GM12864 (cell line): ENCODE results near the gene SLC33A1.

Experiments
- DNase-seq: peaks from one replicate; pipeline ENCODE4 v3.0.0-alpha.2; 2011; ENCODE audit warnings: low read depth
- H3K4me3 ChIP-seq: 2 replicates; pipeline ENCODE4 v1.5.1; 2011; ENCODE audit warnings: mild to moderate bottlenecking, low read depth, low read length, control low read depth
- CTCF ChIP-seq: IDR thresholded peaks from 2 replicates; pipeline ENCODE4 v1.5.1; 2011; ENCODE audit warnings: low read depth, mild to moderate bottlenecking, moderate library complexity, low read length, control low read depth, inconsistent platforms; ENCODE audit errors: missing control alignments

The SLC33A1 gene

GRCh38 chr3:155885292-155885691, 31.1 kb upstream of the SLC33A1 start:
- no peak for DNase-seq
- TF ChIP-seq CTCF = no peak
- no peak overlapping the region for H3K4me3 ChIP-seq

- H3K4me3 ChIP-seq = no peak overlapping the region
- no peak for TF ChIP-seq CTCF
- no peak for DNase-seq
These were observed 30.1 kb upstream of the SLC33A1 start for GRCh38 chr3:155884292-155884691.

- TF ChIP-seq CTCF = no peak
- no peak overlapping the region for H3K4me3 ChIP-seq
- DNase-seq = no peak
These were observed 26.1 kb upstream of the SLC33A1 start for GRCh38 chr3:155880286-155880685.

GRCh38 chr3:155876503-155876902, 22.3 kb upstream of the SLC33A1 start:
- TF ChIP-seq CTCF = no peak
- no peak for DNase-seq
- no peak overlapping the region for H3K4me3 ChIP-seq

- no peak overlapping the region for H3K4me3 ChIP-seq
- no peak for TF ChIP-seq CTCF
- DNase-seq = no peak
These were observed 21.8 kb upstream of the SLC33A1 start for GRCh38 chr3:155876037-155876436.

- TF ChIP-seq CTCF = no peak
- no peak overlapping the region; the same call in 1 of the 2 replicates for H3K4me3 ChIP-seq
- DNase-seq = no peak
These were observed 18.8 kb upstream of the SLC33A1 start for GRCh38 chr3:155872904-155873646.

- no peak for TF ChIP-seq CTCF
- peak overlapping the region; percentile 93 for H3K4me3 ChIP-seq
- no peak for DNase-seq
These were observed 17.5 kb upstream of the SLC33A1 start for GRCh38 chr3:155871746-155872158.
